Measurements from ENCODE around the gene PORCN.

PORCN gene

GRCh38 chrX:48508400-48509244 lies at the start of gene PORCN:
Gene PORCN, plus strand, starts transcription at chrX:48508992. Its CDS starts 829 bp downstream, at chrX:48509821.
- peak; percentile 79 to 81 for DNase-seq

- no peak for DNase-seq
Observed at GRCh38 chrX:48459483-48459882, 49.3 kb upstream of the PORCN start.

- DNase-seq: no peak
Observed at GRCh38 chrX:48460031-48460430, 48.8 kb upstream of the PORCN start.

GRCh38 chrX:48460606-48461005 lies 48.2 kb upstream of the PORCN start:
- DNase-seq: no peak

- DNase-seq: no peak
Observed at GRCh38 chrX:48461830-48462229, 47.0 kb upstream of the PORCN start.

GRCh38 chrX:48465336-48465933 lies 43.4 kb upstream of the PORCN start:
- DNase-seq: no peak

GRCh38 chrX:48466696-48467095 lies 42.1 kb upstream of the PORCN start:
- peak in 1 of 2 donors; percentile 5 for DNase-seq

GRCh38 chrX:48467281-48467761 lies 41.5 kb upstream of the PORCN start:
- DNase-seq: no peak

GRCh38 chrX:48468247-48468671 lies 40.5 kb upstream of the PORCN start:
- peak in 1 of 2 donors; percentile 31 for DNase-seq

- DNase-seq: peak; percentile 37 to 63
Observed at GRCh38 chrX:48468693-48469691, 39.8 kb upstream of the PORCN start.

GRCh38 chrX:48470110-48470832 lies 38.5 kb upstream of the PORCN start, which contains the start of gene SLC38A5:
Gene SLC38A5, minus strand, starts transcription at chrX:48470260. Its CDS starts 2,336 bp downstream, at chrX:48467924.
- no peak for DNase-seq

- no peak for DNase-seq
Observed at GRCh38 chrX:48470833-48471118, 38.0 kb upstream of the PORCN start.

GRCh38 chrX:48471504-48471903 lies 37.3 kb upstream of the PORCN start:
- DNase-seq: no peak

GRCh38 chrX:48472225-48472624 lies 36.6 kb upstream of the PORCN start:
- DNase-seq: no peak

GRCh38 chrX:48472851-48473703 lies 35.7 kb upstream of the PORCN start:
- DNase-seq: no peak

GRCh38 chrX:48473704-48473990 lies 35.1 kb upstream of the PORCN start:
- DNase-seq: no peak

GRCh38 chrX:48474127-48474526 lies 34.7 kb upstream of the PORCN start:
- DNase-seq: peak in 1 of 2 donors; percentile 6

- DNase-seq: no peak
Observed at GRCh38 chrX:48474581-48474980, 34.2 kb upstream of the PORCN start.

- no peak for DNase-seq
Observed at GRCh38 chrX:48475296-48475695, 33.5 kb upstream of the PORCN start.

- DNase-seq: peak; percentile 95
Observed at GRCh38 chrX:48475774-48476577, 32.8 kb upstream of the PORCN start, which contains the start of gene FTSJ1. Gene FTSJ1, plus strand, starts transcription at chrX:48476199. Its CDS starts 1,849 bp downstream, at chrX:48478048.
